ENCODE results near the gene LPAR1.
"Not testable (repeated sequence)": the region's sequence is repeated elsewhere in the genome, so short reads cannot be mapped to it uniquely, and the experiment has no call there.

LPAR1 gene

DNA sequence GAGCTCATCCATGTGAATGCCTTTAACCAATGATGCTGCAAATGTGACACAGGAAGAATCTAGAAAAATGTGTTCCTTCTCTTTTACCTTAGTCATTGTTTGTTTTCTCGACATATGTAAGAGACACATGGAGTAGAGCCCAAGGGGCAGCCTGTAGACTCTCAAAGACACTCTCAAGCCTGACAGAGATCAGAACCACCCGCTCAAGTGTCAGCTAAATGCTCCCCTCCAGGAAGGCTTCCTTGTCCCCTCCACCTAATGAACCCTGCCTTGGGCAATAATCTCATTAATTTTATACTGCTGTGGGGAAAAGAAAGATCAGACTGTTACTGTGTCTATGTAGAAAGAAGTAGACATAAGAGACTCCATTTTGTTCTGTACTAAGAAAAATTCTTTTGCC, 212.3 kb downstream of the LPAR1 start:
- Histone ChIP-seq H3K4me1 (ENCODE audit: control insufficient read depth in 1 of 2, insufficient read depth in 1 of 2, low read depth in 1 of 2, low read length in 1 of 2) (no peaks in the 10 kb centered on the region), H3K9me3 (no peaks in the 10 kb centered on the region), H3K27ac (no peak overlapping the region), H3K36me3 (no peaks in the 10 kb centered on the region), H3K27me3 (no peaks in the 10 kb centered on the region), H3K4me3 (ENCODE audit: low read depth in 1 of 2, low read length in 1 of 2) (no peak overlapping the region)
- TF ChIP-seq, protein P1, sequence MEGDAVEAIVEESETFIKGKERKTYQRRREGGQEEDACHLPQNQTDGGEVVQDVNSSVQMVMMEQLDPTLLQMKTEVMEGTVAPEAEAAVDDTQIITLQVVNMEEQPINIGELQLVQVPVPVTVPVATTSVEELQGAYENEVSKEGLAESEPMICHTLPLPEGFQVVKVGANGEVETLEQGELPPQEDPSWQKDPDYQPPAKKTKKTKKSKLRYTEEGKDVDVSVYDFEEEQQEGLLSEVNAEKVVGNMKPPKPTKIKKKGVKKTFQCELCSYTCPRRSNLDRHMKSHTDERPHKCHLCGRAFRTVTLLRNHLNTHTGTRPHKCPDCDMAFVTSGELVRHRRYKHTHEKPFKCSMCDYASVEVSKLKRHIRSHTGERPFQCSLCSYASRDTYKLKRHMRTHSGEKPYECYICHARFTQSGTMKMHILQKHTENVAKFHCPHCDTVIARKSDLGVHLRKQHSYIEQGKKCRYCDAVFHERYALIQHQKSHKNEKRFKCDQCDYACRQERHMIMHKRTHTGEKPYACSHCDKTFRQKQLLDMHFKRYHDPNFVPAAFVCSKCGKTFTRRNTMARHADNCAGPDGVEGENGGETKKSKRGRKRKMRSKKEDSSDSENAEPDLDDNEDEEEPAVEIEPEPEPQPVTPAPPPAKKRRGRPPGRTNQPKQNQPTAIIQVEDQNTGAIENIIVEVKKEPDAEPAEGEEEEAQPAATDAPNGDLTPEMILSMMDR (IDR thresholded peaks at IDR 0.05) = no peak

DNA sequence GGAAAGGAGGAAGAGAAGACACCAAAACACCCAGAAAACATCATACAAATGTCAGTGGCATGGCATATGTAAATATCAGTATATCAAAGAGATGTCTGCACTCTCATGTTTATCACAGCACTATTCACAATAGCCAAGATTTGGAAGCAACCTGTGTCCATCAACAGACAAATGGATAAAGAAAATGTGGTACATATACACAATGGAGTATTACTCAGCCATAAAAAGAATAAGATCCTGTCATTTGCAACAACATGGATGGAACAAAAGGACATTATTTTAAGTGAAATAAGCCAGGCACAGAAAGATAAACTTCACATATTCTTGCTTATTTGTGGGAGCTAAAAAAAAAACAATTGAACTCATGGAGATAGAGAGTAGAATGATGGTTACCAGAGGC, 213.1 kb downstream of the LPAR1 start:
- not testable (repeated sequence) for H3K27ac ChIP-seq; H3K36me3 ChIP-seq; H3K9me3 ChIP-seq; H3K4me3 ChIP-seq (ENCODE audit: low read depth in 1 of 2, low read length in 1 of 2); H3K4me1 ChIP-seq (ENCODE audit: control insufficient read depth in 1 of 2, insufficient read depth in 1 of 2, low read depth in 1 of 2, low read length in 1 of 2); H3K27me3 ChIP-seq

All from neutrophil (primary cell).